ENCODE measurements around the gene RASGRP3.

RASGRP3 gene

DNA sequence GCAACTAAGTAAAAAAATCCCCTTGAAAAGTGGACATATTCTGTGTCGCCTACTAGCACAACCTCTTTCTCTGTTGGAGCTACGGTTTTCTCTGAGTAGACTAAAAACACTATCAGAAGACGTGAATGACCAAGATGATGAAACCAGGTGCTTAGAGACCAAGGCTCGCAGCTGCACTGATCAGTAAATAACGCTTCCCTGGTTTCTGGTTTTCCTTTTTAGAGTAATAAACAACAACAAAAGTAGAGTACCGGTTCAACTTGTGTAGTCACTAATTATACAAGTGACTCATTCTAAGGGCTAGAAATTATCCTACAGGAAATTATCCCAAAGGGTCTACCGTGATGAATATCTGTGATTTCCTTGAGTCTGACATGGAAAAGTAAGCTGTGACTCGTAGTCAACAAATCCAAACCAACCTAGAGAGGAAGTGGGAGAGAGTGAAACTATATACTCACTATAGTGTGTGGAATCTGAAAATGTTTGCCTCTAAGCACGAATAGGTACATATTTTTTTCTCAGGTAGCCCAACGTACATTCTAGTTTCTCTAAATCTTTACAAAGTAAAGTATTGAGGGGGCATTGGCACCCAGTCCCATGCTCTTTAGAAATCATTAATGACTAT lies 17.8 kb downstream of the RASGRP3 start:
- DNase-seq = no peak

DNA sequence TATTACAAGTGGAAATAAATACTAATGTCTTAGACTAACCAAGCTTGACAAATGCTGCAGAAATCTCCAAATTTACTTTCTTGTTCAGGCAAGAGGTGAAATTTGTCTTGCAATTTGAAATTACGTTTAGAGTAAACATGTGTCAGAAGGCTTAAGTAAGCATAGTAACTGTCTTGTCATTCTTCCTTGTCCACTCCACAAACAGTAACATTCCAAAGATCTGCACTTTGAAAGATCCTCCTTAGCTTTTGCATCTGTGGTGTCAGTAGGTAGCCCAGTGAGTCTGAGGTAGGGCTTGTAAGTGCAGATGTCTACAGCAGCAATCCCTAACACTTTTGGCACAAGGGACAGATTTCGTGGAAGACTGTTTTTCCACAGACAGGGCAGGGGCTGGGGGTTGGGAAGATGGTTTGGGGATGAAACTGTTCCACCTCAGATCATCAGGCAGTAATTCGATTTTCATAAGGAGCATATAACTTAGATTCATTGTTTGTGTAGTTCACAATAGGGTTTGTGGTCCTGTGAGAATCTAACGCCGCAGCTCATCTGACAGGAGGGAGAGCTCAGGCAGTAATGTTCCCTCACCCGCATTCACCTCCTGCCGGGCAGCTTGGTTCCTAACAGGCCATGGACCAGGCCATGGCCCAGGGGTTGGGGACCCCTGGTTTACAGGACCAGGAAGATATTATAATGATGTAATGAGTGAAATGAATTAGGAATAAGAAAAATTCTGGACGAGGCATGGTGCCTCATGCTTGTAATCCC lies 18.6 kb downstream of the RASGRP3 start:
- DNase-seq = no peak

DNA sequence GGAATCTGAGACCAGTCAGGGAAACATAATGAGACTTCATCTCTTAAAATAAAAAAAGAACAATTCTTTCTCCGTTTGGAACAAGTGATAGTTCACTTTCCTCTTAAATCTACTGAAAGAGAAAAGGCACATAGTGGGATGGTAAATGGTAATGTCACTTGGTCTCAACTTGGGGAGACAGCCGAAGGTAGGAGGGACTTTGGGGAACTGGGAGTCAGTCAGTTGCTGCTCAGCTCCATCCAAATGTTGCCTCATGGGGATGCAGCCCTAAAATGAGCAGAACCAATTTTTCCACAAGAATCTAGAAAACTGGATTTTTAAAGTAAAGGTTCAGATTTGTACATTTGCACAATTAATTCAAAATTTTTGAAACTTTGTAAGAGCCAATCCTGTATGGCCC lies 19.2 kb downstream of the RASGRP3 start:
- DNase-seq = no peak

DNA sequence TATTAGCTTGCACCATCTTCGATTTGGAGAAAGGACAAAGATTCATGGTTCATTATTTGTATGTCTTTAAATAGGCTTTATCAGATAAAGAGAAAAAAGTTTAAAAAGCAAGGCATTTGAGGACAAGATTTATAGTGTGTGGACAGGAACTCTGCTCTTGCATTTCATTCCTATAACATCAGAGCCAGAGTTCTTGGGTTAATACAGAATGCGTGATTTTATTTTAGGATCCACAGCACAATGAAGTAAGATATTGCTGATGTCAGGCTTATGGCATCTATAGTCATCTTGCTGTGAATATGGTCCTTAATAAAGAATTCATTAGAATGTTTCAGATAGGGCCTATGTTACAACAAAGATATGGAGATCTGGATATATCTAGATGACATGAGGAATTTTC lies 19.7 kb downstream of the RASGRP3 start:
- no peak for DNase-seq

DNA sequence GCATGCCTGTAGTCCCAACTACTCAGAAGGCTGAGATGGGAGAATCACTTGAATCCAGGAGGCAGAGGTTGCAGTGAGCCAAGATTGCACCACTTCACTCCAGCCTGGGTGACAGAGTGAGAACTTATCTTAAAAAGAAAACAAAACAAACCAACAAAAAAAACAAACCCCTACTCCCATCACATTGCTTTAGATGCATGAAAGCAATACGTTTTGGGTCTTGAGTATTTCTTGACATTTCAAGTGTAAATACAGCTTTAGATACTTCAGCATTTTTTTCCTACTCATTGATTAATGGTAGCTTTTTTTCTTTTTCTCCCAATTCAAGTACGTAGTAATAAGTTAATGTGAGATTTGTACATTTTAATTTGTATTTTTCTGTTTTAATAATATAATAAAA lies 20.3 kb downstream of the RASGRP3 start:
- no peak for DNase-seq

DNA sequence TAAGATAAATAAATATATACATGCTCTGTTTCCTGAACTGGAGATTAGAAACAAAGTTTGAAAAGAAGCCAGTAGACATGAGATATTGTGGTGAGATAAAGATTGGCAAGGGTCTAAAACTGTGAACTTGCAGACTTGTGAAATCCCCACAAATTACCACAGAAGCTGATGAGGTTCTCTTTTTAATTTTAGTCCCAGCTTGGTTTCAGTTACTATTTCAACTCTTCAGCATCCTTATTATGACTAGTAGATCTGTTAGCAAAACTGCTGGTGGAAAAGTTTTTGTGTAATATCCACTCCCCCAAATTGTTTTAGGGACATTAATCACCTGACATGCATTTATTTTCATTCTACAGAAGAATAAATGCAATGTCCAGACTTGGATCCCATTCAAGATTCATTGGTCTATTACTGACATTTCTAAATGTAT lies 20.8 kb downstream of the RASGRP3 start:
- DNase-seq = no peak

DNA sequence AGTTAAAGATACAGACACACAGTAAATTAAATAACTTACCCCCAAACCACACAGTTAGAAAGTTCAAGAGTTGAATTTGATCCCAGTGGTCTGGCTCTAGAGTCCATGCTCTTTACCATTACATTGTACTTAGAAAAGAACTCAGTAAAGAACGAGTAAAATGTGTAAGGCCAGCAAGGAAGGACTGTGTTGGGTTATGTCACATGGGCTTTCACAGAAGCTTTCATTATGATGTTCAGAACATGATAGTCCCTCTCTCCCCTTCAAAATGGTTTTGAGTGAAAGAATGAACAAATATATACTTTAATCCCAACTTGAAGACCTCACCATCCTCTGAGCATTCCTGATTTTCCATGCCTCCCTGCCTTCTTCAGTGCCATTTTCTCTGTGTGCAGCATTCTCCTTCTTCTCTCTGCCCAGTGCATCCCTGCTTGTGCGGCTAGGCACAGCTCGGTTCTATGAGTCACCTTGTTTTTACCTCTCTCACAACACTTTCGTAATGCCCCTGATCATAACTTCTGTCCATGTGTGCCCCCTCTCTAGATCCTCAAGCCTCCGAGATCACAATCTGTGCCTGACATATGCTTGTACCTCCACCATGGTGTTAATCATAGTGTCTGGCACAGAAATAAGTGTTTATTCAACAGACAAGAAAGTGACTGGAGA lies 22.0 kb downstream of the RASGRP3 start:
- no peak for DNase-seq

DNA sequence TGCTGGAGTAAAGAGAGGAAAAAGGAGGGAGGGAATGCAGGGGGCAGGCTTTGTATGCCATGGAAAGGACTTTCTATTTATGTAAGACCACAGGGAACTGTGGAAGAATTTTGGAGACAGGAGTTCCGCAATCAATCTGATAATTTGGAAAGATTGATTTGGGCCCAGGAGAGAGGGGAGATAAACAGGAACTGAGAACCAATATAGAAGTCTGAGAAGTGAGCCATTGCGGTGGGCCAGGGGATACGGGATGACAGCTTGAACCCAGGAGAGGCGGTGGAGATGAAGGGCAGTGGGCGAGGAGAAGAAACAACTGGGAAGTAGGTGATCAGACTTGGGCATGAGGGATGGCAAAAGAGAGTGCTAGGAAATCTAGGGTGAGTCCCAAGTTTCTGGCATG lies 23.7 kb downstream of the RASGRP3 start:
- no peak for DNase-seq

DNA sequence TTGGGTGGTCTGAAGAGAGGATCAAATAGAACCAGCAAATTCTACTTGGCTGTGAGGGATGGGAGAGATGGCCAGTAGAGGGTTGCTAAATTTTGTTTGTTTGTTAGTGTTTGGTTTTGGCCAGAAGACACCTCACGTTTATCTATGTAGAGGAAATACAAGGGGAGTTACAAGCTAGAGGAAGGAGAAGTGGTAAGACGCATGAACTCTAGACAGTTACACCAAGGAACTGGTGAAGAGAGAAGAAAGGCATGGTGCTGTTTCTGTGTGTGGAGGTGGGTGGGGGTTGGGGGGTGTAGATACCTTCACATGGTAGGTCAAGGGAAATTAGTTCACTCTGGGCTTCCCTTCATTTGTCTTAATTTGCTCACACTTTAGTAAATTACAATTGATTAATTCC lies 25.6 kb downstream of the RASGRP3 start:
- no peak for DNase-seq

DNA sequence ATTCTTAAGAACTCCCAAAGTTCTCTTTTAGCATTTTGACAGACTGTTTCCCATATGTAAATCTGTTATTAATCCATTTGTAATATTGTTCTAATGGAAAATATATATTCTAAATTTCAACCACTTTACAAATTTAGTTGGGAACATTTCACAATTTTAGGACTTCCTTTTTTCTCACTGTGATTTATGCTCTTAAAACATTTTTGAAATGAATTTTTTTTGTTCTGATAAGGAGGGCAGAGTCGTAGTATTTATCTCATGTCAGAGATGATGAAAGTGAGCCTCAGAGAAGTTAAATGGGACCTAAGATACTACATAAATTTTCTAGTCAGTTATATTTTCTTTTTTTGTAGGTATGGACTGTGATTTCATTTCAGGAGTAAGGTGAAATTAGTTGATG lies 26.6 kb downstream of the RASGRP3 start:
- DNase-seq = no peak

DNA sequence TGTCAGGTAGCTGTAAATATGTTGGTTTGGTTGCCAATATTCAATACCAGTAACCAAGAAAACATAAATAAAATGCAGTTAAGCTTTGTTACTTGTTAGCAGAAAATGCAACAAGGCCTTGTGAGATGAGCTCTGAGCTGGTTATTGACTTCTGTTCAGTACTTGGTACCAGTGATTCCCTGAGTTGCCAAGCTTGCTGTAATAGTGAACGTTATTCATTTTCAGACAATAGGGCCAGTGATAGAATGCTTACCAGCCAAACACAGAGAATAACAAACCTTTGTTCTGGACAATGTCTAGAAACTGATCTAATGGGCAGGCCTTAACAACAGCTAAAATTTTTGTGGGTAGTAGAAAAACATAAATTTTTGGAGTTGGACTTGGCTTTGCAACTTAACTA lies 29.5 kb downstream of the RASGRP3 start:
- no peak for DNase-seq

DNA sequence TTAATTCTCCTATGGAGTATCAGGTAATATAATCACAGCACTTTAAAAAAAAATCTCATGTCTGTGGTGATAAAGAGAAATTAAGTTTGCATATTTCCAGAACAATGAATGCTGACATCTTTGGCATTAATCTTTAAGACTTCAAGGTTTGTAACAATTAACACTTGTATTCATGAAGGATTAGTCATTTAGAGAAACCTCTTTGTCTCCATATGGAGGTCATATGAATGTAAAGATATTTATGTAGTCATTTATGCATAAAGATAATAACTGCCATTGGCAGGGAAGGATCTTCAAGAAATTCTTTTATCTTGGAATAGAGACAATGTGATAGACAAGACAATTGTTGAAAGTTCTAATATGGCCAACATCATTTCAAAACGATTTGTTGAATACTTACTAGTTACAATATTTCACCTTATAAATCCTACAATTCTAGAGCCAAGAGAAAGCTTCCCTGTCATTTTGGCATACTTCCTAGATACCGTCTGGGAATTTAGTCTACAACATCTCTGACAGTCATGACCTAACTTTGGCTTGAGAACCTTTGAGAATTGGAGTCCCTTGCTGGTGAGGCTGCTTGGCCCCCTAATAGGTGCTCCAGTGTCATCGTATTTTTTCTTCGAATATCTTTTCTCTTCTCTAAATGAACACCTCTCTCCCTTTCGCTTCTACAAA lies 33.6 kb downstream of the RASGRP3 start:
- no peak for DNase-seq

DNA sequence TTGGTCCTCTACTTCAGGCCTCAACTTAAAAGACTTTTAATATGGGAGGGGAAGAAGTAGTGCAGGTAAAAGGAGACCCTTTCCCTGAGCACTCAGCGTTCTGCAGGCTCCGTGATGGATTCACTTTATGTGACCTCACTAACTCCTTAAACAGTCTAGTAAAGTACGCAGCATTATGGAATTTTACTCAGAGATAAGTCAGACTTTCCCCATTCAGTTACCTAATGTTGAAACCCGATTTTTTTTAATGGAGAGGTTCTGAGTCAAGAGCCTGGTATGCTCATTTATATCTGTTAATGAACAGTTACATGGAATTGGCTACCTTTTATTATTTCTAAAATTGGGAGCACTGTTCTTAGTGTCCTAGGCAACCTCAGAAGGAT lies 34.1 kb downstream of the RASGRP3 start:
- no peak for DNase-seq

DNA sequence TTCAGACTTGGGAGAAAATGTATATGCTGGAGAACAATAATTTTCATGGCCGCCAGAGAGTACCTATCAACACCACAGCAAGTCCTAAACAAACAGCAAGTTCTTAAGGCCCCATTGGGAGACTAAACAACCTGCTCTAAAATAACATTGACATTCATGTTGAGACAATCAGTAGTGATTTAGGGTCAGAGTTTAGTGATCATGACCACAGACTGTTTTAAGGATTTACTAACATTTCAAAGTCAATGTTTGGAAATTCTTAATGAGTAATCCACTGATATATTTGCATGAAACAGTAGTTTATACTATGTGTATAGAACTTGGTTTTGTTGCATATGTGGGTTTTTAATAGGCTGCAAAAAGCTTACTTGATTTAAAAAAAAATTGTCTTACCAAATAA lies 34.7 kb downstream of the RASGRP3 start:
- no peak for DNase-seq

DNA sequence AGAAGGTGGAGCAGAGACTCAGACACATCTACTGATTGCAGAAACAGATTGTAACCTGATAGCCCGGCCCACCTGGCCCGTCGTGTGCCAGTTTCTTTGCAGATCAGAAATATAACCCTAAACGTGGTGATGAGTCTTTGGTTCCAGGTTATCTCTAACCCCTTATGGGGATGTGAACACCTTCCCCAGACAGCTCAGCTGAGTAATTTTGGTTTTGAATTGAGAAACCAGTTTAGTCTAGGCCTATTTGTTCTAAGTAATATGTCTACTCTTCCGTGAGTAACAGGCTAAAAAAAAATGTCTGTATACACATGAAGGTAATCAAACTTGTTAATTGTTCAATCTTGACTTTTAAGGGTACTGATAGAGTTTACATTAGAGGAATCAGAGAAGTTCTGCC lies 35.7 kb downstream of the RASGRP3 start:
- DNase-seq = no peak

DNA sequence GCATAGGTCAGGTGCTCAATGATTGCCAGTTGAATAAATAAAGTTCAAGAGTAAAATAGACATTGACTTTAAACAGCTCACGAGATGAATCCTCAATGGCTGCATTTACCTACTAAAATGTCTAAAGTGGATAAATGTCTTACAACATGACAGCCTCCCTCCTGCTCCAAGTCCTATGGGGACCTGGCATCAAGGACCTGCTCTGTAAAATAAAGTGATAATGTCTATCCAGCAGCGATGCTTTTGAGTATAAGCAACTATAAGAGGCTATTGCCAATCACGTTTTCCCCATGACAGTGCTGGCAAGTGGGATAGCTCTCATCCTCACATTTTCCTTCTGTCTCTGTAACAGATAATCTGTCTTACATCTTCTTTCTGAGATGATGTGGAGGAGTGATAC lies 37.0 kb downstream of the RASGRP3 start:
- DNase-seq = no peak

DNA sequence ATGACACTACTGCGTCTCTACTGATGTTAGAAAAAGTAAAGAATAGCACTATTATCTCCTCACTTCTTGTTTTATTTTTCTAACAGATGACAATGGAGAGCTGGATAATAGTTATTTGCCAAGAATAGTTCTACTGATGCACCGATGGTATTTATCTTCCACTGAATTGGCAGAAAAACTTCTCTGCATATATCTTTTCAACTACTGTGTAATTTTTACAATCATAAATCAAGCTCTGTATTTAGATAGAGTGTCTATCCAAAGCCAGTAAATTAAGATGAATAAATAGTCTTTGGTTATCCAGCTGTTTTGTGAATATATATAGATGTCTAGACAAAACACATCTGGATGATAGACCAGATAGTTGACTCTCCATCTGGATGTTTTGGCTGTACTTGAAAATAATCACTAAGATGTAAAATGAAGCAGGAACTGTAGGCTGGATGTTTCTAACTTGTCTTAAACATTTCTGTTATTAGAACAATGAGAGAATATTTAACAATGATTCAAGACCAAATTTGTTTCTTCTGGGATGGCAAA lies 40.1 kb downstream of the RASGRP3 start:
- no peak for DNase-seq

DNA sequence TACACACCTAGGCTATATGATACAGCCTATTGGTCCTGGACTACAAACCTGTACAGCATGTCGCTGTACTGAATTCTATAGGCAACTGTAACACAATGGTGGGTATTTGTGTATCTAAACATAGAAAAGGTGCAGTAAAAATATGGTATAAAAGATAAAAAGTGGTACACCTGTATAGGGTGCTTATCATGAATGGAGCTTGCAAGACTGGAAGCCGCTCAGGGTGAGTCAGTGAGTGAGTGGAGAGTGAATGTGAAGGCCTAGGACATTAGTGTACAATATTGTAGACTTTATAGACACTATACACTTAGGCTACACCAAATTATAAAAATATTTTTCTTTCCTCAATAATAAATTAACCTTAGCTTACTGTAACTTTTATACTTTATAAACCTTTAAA lies 41.8 kb downstream of the RASGRP3 start:
- no peak for DNase-seq

DNA sequence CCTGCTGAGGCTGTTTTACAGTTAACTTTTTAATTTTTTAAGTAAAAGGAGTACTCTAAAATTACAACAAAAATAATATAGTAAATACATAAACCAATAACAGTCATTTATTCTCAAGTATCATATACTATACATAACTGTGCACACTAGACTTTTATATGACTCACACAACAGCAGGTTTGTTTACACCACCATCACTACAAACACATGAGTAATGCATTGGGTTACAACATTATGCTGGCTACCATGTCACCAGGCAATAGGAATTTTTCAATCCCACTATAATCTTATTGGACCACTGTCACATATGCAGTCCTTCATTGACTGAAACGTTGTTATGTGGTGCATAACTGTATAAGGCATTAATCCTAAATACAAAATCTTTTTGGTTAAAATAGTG lies 42.5 kb downstream of the RASGRP3 start:
- no peak for DNase-seq

DNA sequence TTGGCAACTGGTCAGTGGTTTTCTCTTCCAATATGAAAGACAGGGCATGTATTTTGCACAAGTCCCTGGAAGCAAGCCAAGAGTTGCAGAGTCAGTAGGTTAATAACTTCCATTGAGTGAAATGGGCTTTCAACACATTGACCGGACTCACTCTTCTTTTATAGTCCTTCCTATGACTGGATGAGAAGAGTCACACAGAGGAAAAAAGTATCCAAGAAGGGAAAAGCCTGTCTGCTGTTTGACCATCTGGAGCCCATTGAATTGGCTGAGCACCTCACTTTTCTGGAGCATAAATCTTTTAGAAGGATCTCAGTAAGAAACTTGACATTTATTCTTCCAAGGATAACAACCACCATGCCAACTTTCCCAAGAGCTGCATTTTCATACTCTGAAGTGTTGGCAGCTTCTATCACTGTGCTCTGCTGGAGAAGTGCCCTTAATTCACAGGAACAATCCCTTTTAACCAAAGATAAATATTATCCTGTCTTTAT lies 45.4 kb downstream of the RASGRP3 start:
- peak; percentile 52 for DNase-seq

DNA sequence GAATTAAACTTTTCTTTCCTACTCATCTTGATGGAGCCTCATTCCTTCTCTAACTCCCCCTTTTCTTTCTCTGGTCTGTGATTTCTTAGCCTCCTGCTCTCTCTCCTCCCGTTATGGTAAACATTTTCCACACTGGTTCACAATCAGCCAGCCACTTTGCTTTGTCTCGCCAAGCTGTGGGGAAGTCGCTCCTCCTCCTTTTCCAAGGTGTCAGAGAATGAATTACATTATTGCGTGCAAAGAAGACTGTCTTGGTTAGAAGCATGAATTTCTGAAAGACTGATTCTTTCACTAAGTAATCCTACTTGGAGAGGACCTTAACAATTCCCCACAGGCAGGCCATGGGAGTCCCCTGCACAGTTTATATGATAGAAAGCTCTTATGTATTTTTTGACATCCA lies 46.1 kb downstream of the RASGRP3 start:
- DNase-seq = no peak

DNA sequence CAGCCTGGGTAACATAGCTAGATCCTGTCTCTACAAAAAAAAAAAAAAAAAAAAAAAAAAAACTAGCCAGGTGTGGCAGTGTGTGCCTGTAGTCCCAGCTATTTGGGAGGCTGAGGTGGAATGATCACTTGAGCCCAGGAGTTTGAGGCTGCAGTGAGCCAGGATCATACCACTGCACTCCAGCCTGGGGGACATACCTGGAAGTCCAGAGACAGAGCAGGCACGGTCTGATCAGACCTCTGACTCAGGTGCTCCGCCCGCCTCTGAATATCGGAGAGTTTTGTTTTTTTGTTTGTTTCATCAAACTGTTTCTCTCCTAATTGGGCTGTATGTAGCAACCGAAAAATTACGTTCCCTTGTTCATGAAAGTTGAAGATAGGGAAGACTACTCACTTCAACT lies 49.2 kb downstream of the RASGRP3 start:
- no peak for DNase-seq

DNA sequence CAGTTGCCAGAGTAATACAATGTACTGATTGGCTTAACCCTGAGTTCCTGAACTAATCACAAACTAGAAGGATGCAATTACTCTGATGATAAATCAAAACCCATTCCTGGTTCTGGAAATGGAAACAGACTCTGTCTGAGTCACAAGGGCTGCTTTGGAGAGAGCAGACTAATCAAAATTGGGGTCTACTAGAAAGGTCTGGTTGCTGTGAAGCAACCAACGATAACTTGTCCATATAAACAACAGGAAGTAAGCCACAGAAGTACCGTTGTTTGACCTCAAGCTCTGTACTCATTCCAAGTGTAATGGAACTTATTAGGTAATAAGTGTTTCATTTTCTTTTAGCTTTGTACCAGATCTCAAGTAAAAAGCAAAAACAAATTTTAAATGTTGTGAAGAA lies 49.7 kb downstream of the RASGRP3 start:
- DNase-seq = no peak

Measured in right forelimb (tissue), 1 donor.